ENCODE data around the gene DDX10. TPM values are rescaled to one million over a fixed set of nuclear protein-coding genes. Genes with fewer than 3 reads are reported as not detected.

The DDX10 gene
- total and polyA plus RNA-seq, 9 of the 15 experiments (the other 6 are each of a cell fraction or from before 2014, with no cell fraction given) = 33.9 to 94.6 (median 50.7) TPM

GRCh38 chr11:108824545-108824944, 159.7 kb downstream of the DDX10 start:
- no peak overlapping the region for H3K4me2 ChIP-seq (ENCODE audit: insufficient read depth, low read length)
- WGBS (ENCODE audit: insufficient coverage, low coverage, missing lambda C conversion rate) = 91% methylated on average over 3 of the region's 3 CpGs
- BruUV-seq (replicated peaks) = no TSS peak
- FAIRE-seq (no peak), ATAC-seq (no peak), DNase-seq (ENCODE audit: extremely low read depth in 1 of 4, low spot score in 3 of 4) (no peak)
- no peaks in the 10 kb centered on the region for H4K20me1 ChIP-seq (replicated peaks; ENCODE audit: control insufficient read depth, insufficient read depth, low read length)
- POLR2A ChIA-PET = no interaction called here
- 0 out of 3 replicates have a peak, but pooled peaks cover 3% of the 10 kb centered on the region for H3K79me2 ChIP-seq (ENCODE audit: control insufficient read depth, insufficient read depth, low read length)
- no peak overlapping the region for H2AFZ ChIP-seq (ENCODE audit: low read depth, low read length)
- in situ Hi-C loops (cut with MboI) (no loop called here), intact Hi-C loops (cut with micrococcal nuclease) (no loop called here)
- TF ChIP-seq HLTF (IDR thresholded peaks at IDR 0.05) (no peak), TAF15 (IDR thresholded peaks at IDR 0.05; ENCODE audit: low read depth, low read length) (no peak), RBBP5 (IDR thresholded peaks at IDR 0.05; ENCODE audit: borderline replicate concordance, insufficient read depth, low read length, poor library complexity, severe bottlenecking) (no peak), DACH1 (IDR thresholded peaks at IDR 0.05; ENCODE audit: partially characterized antibody) (no peak), NFRKB (IDR thresholded peaks at IDR 0.05; ENCODE audit: low read depth) (no peak), ZNF695 (CRISPR knock-in tag; IDR thresholded peaks at IDR 0.05) (no peak)
- no peaks in the 10 kb centered on the region for H3K27me3 ChIP-seq (ENCODE audit: control insufficient read depth in 2 of 2, insufficient read depth in 2 of 2, low read length in 2 of 2)
- no peaks in the 10 kb centered on the region for H3K4me1 ChIP-seq (replicated peaks in 1 of 2; ENCODE audit: control insufficient read depth in 2 of 2, insufficient read depth in 2 of 2, low read length in 2 of 2)
- H3K36me3 ChIP-seq (ENCODE audit: control insufficient read depth, insufficient read depth, low read length) = no peaks in the 10 kb centered on the region
- CTCF ChIA-PET (ENCODE audit: low intra/inter-chr PET ratio) = no interaction called here
- H3K27ac ChIP-seq (ENCODE audit: extremely low read depth, low read depth, low read length) = no peak overlapping the region
- H3K4me3 ChIP-seq = no peak overlapping the region
- H3K9ac ChIP-seq (ENCODE audit: insufficient read depth in 1 of 2, low read depth in 2 of 2, low read length in 2 of 2) = no peak overlapping the region
- H3K9me1 ChIP-seq (ENCODE audit: control insufficient read depth, insufficient read depth, low read length) = no peaks in the 10 kb centered on the region
- no peaks in the 10 kb centered on the region for H3K9me3 ChIP-seq (replicated peaks; ENCODE audit: control insufficient read depth, insufficient read depth, low read depth, low read length)

GRCh38 chr11:108825381-108825780, 160.5 kb downstream of the DDX10 start:
- intact Hi-C loops (cut with micrococcal nuclease) = no loop called here
- Histone ChIP-seq H3K4me1 (replicated peaks in 1 of 2; ENCODE audit: control insufficient read depth in 2 of 2, insufficient read depth in 2 of 2, low read length in 2 of 2) (no peaks in the 10 kb centered on the region), H2AFZ (ENCODE audit: low read depth, low read length) (no peak overlapping the region), H3K9me3 (replicated peaks; ENCODE audit: control insufficient read depth, insufficient read depth, low read depth, low read length) (no peaks in the 10 kb centered on the region), H3K4me3 (no peak overlapping the region), H3K79me2 (ENCODE audit: control insufficient read depth, insufficient read depth, low read length) (no peaks in the 10 kb centered on the region), H3K36me3 (ENCODE audit: control insufficient read depth, insufficient read depth, low read length) (no peaks in the 10 kb centered on the region), H3K27me3 (ENCODE audit: control insufficient read depth in 2 of 2, insufficient read depth in 2 of 2, low read length in 2 of 2) (no peaks in the 10 kb centered on the region), H3K9ac (ENCODE audit: insufficient read depth in 1 of 2, low read depth in 2 of 2, low read length in 2 of 2) (no peak overlapping the region), H3K27ac (ENCODE audit: extremely low read depth, low read depth, low read length) (no peak overlapping the region), H4K20me1 (replicated peaks; ENCODE audit: control insufficient read depth, insufficient read depth, low read length) (no peaks in the 10 kb centered on the region), H3K4me2 (ENCODE audit: insufficient read depth, low read length) (no peak overlapping the region), H3K9me1 (ENCODE audit: control insufficient read depth, insufficient read depth, low read length) (no peaks in the 10 kb centered on the region)
- ChIA-PET POLR2A (no interaction called here), CTCF (ENCODE audit: low intra/inter-chr PET ratio) (no interaction called here)
- DNase-seq (ENCODE audit: extremely low read depth in 1 of 4, low spot score in 3 of 4) (no peak), FAIRE-seq (no peak), ATAC-seq (no peak)
- 75% methylated on average over 1 of the region's 1 CpG for WGBS (ENCODE audit: insufficient coverage, low coverage, missing lambda C conversion rate)
- in situ Hi-C loops (cut with MboI) = no loop called here
- BruUV-seq (replicated peaks) = no TSS peak
- TF ChIP-seq CEBPG (CRISPR knock-in tag; IDR thresholded peaks at IDR 0.05) = no peak
- TF ChIP-seq CEBPG (tag; conservative IDR thresholded peaks at IDR 0.05 in 1 of 2, IDR thresholded peaks at IDR 0.05 in 1 of 2) = 0 out of 4 replicates have a peak, but pooled peaks of 1 of the 2 experiments have one; percentile 20
- TF ChIP-seq CEBPB (tag; IDR thresholded peaks at IDR 0.05) = 0 out of 2 replicates have a peak, but pooled peaks have one; percentile 8
- TF ChIP-seq CBFA2T3 (IDR thresholded peaks at IDR 0.05) = no peak
- no peak for TF ChIP-seq TEAD2 (tag; IDR thresholded peaks at IDR 0.05)
